GM19468 (cell line): ENCODE data around the gene SLC25A40.

ENCODE experiments used
- ATAC-seq: cut with Tn5 transposase; IDR thresholded peaks from one replicate; pipeline ENCODE4 v1.9.1; 2021; ENCODE audit warnings: mild to moderate bottlenecking, moderate library complexity, moderate number of reproducible peaks; ENCODE audit not compliant: unreplicated experiment; ENCODE audit errors: extremely low read depth

SLC25A40 gene

DNA sequence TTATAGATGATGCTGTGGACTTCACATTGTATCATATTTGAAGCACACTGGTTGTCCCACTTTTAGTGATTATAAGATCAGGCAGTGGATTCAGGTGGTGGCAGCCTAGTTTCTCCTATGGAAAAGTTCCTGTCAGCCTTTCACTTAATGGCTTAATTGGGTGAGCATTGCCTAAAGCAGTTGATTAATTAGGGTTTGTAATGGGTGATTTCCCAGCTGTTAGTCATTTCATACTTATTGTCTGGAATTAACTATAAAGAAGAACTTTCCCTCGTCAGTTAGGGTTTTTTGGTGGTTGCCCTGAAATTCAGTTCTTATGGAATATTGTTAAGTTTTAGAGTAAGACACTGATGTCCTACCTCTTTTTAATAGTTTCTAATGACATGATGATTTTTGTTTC, 78.8 kb downstream of the SLC25A40 start:
- no peak for ATAC-seq

DNA sequence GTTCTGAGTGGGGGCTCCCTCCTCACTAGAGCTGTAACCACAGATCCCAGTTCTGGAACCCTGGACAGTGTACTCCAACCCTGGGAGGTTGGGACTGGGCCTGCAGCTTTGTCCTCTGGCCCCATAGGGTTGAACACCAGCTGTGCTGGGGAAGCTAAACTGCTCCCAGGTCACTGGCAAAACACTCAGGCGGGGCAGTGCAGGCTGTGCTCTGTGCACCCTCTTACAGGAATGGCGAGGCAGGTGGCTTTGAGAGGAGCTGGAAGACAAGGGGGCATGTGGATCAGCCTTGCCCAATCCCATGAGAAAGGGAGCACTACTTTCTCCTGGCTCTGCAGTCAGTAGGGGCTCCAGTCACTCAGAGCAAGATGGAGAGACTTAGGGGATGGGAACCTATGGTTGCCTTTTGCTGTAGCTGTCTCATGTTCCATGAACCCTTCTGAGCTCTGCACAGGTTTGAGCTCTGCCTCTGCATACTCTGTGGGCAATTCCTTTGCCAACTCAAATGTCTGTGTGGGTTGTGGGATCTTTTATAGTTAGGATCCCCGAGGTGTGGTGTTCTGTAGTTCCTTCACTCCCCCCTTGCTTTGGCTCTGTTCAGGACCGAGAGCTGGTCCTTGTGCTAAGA, 90.7 kb downstream of the SLC25A40 start:
- ATAC-seq: no peak

GRCh38 chr7:87784424-87784823, 91.7 kb downstream of the SLC25A40 start:
- ATAC-seq: no peak
